GM06990 (cell line): ENCODE results near the gene BICDL1.
"Not testable (repeated sequence)": the region's sequence is repeated elsewhere in the genome, so short reads cannot be mapped to it uniquely, and the experiment has no call there.

Experiments used
- DNase-seq: peaks from one replicate; pipeline ENCODE4 v3.0.0-alpha.2; 2011; ENCODE audit not compliant: insufficient read length; ENCODE audit errors: extremely low read depth
- H3K27me3 ChIP-seq: replicated peaks from 2 replicates; pipeline ENCODE4 v1.6.0; 2011; ENCODE audit warnings: low read length; ENCODE audit not compliant: control insufficient read depth, insufficient read depth
- H3K36me3 ChIP-seq: 2 replicates; pipeline ENCODE4 v1.5.1; 2011; ENCODE audit warnings: low read length; ENCODE audit not compliant: control insufficient read depth, insufficient read depth
- H3K4me3 ChIP-seq: replicated peaks from 2 replicates; pipeline ENCODE4 v1.5.1; 2011; ENCODE audit warnings: low read depth, mild to moderate bottlenecking, control low read depth, low read length
- TF ChIP-seq, protein P1 (sequence below): IDR thresholded peaks from 2 replicates; pipeline ENCODE4 v1.5.1; 2011; ENCODE audit warnings: low read length, control low read depth, mild to moderate bottlenecking, inconsistent platforms; ENCODE audit not compliant: insufficient read depth, poor library complexity, severe bottlenecking

Gene BICDL1

DNA sequence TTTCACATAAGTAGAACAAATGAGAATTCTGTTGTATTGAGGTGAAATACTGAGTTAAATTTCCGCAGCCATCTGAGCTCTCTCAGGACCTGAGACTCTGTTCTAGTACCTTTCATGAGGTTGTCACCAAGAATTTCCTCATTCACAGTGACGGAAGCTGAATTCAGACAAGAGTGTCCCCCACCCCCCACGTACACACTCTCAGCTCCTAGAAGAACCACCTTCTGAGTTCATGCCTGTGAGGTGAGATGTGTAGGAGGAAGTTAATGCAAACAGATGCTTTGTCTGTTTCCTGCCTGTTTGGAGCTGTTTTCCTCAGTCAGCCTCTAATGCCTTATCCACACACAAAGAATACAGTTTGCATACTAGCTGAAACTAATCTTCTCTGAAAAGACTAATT is 18.2 kb downstream of the BICDL1 start:
- Histone ChIP-seq H3K4me3 (no peak overlapping the region), H3K36me3 (no peaks in the 10 kb centered on the region), H3K27me3 (no peaks in the 10 kb centered on the region)
- TF ChIP-seq, protein P1, sequence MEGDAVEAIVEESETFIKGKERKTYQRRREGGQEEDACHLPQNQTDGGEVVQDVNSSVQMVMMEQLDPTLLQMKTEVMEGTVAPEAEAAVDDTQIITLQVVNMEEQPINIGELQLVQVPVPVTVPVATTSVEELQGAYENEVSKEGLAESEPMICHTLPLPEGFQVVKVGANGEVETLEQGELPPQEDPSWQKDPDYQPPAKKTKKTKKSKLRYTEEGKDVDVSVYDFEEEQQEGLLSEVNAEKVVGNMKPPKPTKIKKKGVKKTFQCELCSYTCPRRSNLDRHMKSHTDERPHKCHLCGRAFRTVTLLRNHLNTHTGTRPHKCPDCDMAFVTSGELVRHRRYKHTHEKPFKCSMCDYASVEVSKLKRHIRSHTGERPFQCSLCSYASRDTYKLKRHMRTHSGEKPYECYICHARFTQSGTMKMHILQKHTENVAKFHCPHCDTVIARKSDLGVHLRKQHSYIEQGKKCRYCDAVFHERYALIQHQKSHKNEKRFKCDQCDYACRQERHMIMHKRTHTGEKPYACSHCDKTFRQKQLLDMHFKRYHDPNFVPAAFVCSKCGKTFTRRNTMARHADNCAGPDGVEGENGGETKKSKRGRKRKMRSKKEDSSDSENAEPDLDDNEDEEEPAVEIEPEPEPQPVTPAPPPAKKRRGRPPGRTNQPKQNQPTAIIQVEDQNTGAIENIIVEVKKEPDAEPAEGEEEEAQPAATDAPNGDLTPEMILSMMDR, result no peak
- peak; percentile 41 for DNase-seq

DNA sequence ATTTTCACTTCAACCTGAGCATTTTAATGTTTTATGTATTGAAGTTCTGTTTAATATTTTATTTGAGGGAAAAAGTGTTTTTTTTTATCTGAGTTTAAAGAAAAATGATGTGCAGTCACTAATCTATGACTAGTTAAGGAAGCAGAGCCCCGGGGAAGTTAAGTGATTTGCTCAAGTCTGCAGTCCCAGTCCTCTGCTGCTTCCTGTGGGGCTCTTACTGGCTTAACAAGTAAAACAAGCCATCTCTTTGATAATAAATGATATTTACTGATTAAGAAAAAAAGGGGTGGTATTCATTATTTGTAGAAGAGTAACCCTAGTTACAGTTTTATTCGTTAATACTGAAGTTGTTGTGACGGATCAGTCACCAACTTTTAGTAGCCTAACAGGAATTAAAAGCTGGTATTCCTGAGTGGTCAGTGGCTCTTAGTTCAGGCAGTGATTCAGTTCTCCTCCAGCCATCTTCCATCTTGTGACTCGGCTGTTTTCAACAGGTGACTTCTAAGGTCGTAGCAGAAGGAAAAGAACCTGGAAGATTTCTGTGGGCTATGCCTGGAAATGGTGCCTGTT is 21.7 kb downstream of the BICDL1 start:
- TF ChIP-seq, protein P1, result no peak
- DNase-seq, result no peak
- Histone ChIP-seq H3K27me3 (no peaks in the 10 kb centered on the region), H3K4me3 (no peak overlapping the region), H3K36me3 (no peaks in the 10 kb centered on the region)

DNA sequence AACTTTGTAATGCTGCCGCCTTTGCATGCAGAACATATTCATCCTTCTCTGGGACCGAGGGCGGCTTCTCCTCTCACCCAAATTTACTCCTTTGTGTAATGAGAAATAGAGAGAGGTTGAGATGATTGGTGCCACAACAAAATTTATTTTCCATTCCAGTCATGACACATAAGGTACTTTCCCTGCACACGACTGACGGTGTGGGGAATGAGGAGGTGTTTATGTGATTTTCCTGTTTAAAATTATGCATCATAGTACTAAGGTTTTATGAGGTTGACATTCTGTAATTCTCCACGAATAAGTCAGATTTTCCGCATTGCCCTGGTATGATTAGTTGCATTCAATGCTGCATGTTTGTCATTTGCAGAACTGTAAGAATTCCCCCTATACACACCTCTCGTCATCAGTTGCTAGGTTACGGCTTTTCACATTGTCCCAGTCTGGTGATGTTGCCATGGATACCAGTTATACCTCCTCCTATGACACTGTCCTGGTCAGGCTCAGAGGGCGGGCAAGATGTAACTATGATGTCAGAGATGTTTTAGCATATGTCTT is 23.1 kb downstream of the BICDL1 start:
- H3K4me3 ChIP-seq, result peak overlapping the region; percentile 25
- H3K27me3 ChIP-seq, result no peaks in the 10 kb centered on the region
- TF ChIP-seq, protein P1, result no peak
- no peaks in the 10 kb centered on the region for H3K36me3 ChIP-seq
- peak; percentile 50 for DNase-seq

DNA sequence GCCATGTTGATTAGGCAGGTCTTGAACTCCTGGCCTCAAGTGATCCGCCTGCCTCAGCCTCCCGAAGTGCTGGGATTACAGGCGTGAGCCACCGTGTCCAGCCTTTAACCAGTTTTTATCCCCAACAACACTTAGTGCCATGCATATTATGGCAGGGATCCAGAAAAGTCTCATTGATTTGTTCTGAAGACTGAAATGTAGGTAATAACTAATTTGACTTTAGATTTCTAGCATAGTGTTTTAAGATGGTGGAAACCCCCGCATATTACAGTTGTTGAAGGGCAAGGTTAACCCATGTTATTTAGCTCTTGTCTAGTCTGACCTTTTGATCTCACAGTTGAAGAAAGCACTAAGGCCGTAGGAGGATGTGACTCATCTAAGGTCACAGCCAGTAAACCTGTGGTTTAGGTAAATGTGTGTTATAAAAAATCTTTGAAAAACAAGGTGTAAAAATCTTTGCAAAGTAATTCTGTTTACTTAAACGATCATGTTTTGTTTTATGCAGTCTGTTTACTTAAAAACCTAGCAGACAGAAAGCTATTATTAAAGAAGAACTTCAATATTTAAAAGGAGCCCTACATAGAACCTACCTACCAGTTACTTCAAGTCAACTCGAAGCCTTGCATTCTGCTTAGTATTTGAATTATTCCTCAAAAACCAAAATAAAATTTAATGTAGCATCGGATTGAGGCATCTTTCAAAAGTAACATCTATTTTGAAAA is 24.8 kb downstream of the BICDL1 start:
- Histone ChIP-seq H3K27me3 (no peaks in the 10 kb centered on the region), H3K36me3 (no peaks in the 10 kb centered on the region), H3K4me3 (no peak overlapping the region)
- TF ChIP-seq, protein P1, result no peak
- DNase-seq, result peak; percentile 60

DNA sequence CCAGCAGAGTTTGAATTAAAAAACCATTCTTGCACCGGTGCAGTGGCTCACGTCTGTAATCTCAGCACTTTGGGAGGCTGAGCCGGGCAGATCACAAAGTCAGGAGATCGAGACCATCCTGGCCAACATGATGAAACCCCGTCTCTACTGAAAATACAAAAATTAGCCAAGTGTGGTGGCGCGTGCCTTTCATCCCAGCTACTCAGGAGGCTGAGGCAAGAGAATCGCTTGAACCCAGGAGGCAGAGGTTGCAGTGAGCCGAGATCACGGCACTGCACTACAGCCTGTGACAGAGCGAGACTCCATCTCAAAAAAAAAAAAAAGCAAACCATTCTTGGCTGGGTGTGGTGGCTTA is 25.3 kb downstream of the BICDL1 start:
- not testable (repeated sequence) for H3K4me3 ChIP-seq, H3K27me3 ChIP-seq, DNase-seq, H3K36me3 ChIP-seq

DNA sequence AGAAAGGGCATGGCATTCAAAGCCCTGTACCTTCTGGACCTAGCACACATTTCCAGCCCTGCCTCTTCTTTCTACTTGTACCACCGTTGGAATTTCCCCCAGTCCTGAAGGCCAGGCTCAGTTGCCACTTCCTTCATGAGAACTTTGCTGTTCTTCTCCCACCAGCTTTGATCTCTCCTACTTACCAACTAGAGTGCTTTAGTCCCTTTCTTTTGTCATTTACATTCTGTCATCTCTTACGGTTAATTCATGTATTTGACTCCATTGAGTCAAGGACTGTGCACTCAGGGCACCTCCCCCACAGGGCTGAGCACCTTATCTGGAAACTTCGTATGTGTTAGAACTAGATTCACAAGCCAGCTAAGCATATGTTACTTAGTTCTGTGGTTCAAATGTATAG is 26.3 kb downstream of the BICDL1 start:
- no peaks in the 10 kb centered on the region for H3K27me3 ChIP-seq
- no peaks in the 10 kb centered on the region for H3K36me3 ChIP-seq
- TF ChIP-seq, protein P1, result no peak
- H3K4me3 ChIP-seq, result no peak overlapping the region
- DNase-seq, result no peak

DNA sequence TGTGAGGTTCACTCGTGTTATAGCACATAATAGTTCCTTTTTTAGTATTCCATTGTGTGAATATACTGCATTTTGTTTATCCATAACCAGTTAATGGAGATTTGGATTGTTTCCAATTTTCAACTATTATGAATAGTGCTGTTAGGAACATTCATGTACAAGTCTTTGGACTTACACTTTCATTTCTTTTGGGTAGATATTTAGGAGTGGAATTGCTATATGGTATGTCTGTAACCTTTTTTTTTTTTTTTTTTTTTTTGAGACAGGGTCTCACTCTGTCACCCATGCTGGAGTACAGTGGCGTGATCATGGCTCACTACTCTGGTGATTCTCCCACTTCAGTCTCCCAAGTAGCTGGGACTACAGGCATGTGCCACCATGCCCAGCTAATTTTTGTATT is 27.2 kb downstream of the BICDL1 start:
- H3K36me3 ChIP-seq, H3K4me3 ChIP-seq, H3K27me3 ChIP-seq, DNase-seq: not testable (repeated sequence)
